ENCODE data around the gene TMED7. TPM values are rescaled to one million over a fixed set of nuclear protein-coding genes. Genes with fewer than 3 reads are reported as not detected.

Gene TMED7
- total RNA-seq, 1 donor from 2014 or later: 74.1 TPM

DNA sequence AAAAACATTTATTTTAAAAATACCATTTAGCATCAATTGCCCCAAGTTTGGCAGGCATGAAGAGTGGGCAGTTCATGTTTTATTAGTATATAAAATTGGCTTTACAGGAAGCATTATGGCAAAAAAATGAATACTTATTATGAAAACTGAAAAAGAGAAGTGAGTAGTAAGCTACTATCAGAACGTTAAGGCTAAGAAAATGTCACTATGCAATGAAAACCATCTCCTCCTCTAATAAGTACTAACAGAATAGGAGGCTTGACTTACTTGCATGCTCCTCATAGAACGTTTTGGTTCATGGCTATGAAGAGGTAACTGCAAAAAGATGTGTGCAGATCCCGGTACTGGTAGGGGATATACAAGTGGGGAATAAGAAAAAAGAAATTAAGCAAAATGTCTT lies 47.2 kb downstream of the TMED7 start:
- no peak for DNase-seq (ENCODE audit: low read depth)
- TF ChIP-seq, protein P1, sequence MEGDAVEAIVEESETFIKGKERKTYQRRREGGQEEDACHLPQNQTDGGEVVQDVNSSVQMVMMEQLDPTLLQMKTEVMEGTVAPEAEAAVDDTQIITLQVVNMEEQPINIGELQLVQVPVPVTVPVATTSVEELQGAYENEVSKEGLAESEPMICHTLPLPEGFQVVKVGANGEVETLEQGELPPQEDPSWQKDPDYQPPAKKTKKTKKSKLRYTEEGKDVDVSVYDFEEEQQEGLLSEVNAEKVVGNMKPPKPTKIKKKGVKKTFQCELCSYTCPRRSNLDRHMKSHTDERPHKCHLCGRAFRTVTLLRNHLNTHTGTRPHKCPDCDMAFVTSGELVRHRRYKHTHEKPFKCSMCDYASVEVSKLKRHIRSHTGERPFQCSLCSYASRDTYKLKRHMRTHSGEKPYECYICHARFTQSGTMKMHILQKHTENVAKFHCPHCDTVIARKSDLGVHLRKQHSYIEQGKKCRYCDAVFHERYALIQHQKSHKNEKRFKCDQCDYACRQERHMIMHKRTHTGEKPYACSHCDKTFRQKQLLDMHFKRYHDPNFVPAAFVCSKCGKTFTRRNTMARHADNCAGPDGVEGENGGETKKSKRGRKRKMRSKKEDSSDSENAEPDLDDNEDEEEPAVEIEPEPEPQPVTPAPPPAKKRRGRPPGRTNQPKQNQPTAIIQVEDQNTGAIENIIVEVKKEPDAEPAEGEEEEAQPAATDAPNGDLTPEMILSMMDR (conservative IDR thresholded peaks at IDR 0.05; ENCODE audit: low read depth, low read length): no peak
- no peak overlapping the region for H3K4me3 ChIP-seq (ENCODE audit: low read depth, low read length)

DNA sequence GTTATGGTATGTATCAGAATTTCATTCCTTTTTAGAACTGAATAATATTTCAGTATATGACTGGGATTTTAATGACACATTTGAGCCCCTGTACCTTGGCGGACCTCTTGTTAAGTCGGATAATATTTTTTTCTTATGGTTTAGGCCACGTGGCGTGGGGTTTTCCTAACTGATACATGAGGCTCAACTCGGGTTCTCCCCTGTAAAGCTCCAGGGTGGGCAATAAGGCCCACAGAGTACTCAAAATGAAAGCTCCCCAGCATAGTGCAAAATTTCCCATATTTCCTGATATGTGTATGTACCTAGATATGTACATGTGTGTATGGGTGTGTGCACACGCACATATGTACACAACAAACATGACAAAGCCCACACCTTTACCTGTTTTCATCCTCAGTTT lies 48.1 kb downstream of the TMED7 start:
- no peak for DNase-seq (ENCODE audit: low read depth)
- H3K4me3 ChIP-seq (ENCODE audit: low read depth, low read length): no peak overlapping the region
- TF ChIP-seq, protein P1 (conservative IDR thresholded peaks at IDR 0.05; ENCODE audit: low read depth, low read length): no peak

DNA sequence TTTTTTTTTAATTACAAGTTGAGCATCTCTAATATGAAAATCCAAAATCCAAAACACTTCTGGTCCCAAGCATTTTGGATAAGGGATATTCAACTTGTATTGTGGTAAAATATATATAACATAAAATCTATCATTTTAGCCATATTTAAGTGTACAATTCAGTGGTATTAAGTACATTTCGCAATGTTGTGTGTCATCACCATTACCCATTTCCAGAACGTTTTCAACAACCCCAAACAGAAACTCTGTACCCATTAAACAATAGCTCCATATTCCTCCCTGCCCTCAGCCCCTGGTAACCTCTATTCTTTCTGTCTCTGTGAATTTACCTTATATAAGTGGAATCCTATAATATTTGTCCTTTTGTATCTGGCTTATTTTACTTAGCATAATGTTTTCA lies 48.5 kb downstream of the TMED7 start:
- TF ChIP-seq, protein P1 (conservative IDR thresholded peaks at IDR 0.05; ENCODE audit: low read depth, low read length): no peak
- no peak overlapping the region for H3K4me3 ChIP-seq (ENCODE audit: low read depth, low read length)
- DNase-seq (ENCODE audit: low read depth): no peak

DNA sequence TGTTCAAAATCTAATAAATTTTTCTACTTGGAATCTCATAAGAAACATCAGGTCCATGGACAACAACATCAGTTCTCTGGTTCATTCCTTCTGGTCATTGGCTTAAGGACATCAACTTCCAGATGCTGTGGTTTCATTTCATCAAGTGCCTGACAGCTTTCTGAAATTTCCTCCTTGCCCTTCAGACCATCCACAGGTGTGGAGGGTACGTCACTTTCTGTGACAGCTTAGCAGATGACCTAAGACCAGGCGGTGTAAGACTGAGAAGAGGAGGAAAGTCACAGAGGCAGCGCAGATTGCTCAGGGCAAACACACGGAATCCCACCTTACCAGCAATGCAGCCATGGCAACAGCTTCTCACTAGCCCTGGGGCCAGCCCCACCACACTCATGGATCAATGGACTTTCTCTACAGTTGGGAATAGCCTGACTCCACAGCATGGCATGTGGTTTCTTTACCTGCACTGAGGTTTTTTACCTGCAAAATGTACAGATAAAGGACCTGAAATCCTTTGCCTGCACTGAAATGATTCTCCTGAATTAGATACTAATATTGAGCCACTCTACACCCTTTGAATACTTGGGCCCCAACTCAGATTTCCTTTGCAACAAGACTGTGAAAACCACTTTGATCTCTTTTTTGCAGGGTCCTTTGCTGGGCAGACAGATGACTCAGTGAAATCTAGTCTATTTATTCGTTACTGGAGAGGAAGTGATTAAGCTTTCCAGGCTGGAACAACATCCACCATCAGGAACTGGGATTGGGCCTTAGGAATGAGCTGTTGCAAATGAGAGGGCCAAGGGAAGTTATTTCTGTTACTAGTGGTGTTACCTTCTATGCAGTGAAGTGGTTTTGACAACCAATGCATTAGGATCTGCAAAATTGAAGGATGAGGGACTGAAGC lies 50.4 kb downstream of the TMED7 start:
- TF ChIP-seq, protein P1 (conservative IDR thresholded peaks at IDR 0.05; ENCODE audit: low read depth, low read length): no peak
- no peak for DNase-seq (ENCODE audit: low read depth)
- no peak overlapping the region for H3K4me3 ChIP-seq (ENCODE audit: low read depth, low read length)

DNA sequence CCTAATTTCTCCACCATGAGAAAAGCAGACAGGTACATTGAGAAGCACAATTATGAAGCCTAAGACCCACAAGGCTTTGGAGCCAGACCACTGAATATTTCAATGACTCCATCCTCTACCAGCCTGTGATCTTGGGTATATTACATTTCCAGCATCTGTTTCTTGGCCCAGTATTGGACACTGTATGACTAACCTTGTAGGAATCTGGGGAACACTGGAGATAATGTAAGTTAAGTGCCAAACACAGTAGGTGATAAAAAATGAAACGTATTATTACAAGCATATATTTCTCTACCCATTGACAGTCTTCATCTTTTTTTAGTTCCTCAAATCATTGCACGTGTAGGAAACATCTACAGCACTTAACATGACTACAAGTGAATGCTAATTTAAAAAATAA lies 52.7 kb downstream of the TMED7 start:
- DNase-seq (ENCODE audit: low read depth): no peak
- TF ChIP-seq, protein P1 (conservative IDR thresholded peaks at IDR 0.05; ENCODE audit: low read depth, low read length): no peak
- no peak overlapping the region for H3K4me3 ChIP-seq (ENCODE audit: low read depth, low read length)

DNA sequence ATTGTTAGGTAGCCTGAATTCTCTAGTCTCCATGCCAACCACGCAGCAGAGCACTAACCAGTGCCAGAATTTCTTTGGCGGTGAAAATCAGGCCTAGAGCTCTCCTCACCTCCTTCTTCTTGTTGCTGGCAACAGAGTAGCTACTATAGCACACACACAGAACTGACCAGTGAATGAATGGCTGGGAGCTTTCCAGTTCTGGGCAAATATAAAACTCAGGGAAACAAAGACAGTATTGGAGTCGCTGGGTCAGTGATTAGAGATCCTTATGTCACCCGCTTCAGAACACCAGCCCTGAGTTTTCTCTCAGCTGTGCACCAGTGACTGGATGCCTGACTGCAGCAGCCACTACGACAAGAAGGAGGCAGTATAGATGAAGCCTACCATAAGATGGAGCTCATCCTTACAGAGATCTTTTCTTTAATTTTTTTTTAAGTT lies 54.4 kb downstream of the TMED7 start:
- TF ChIP-seq, protein P1 (conservative IDR thresholded peaks at IDR 0.05; ENCODE audit: low read depth, low read length): no peak
- DNase-seq (ENCODE audit: low read depth): no peak
- H3K4me3 ChIP-seq (ENCODE audit: low read depth, low read length): no peak overlapping the region

DNA sequence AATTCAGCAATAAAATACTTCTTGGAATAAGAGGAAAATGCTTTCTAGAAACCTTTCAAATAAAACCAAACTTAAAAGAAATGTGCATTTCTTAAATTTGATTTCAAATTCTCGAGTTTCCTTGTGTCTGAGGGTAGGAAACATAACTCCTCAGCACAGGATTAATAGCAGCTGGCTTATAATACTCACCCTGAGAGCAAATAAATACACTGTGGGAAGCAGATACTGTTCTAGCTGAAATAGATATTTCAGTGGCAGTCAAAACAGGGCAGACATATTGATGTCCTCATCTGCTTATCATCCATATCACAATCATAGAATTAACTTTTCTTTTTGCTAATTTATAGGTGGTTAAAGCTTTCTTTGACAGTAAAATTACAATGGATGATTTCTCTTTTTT lies 57.2 kb downstream of the TMED7 start:
- DNase-seq (ENCODE audit: low read depth): no peak
- TF ChIP-seq, protein P1 (conservative IDR thresholded peaks at IDR 0.05; ENCODE audit: low read depth, low read length): no peak

More for the DNA sequence above, 57.2 kb downstream of the TMED7 start:
- H3K4me3 ChIP-seq (ENCODE audit: low read depth, low read length): no peak overlapping the region

Measured in epithelial cell of proximal tubule (primary cell).